ENCODE results near the gene PLEKHO1.
"Not testable (repeated sequence)": the region's sequence is repeated elsewhere in the genome, so short reads cannot be mapped to it uniquely, and the experiment has no call there.

The PLEKHO1 gene, protein sequence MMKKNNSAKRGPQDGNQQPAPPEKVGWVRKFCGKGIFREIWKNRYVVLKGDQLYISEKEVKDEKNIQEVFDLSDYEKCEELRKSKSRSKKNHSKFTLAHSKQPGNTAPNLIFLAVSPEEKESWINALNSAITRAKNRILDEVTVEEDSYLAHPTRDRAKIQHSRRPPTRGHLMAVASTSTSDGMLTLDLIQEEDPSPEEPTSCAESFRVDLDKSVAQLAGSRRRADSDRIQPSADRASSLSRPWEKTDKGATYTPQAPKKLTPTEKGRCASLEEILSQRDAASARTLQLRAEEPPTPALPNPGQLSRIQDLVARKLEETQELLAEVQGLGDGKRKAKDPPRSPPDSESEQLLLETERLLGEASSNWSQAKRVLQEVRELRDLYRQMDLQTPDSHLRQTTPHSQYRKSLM

DNA sequence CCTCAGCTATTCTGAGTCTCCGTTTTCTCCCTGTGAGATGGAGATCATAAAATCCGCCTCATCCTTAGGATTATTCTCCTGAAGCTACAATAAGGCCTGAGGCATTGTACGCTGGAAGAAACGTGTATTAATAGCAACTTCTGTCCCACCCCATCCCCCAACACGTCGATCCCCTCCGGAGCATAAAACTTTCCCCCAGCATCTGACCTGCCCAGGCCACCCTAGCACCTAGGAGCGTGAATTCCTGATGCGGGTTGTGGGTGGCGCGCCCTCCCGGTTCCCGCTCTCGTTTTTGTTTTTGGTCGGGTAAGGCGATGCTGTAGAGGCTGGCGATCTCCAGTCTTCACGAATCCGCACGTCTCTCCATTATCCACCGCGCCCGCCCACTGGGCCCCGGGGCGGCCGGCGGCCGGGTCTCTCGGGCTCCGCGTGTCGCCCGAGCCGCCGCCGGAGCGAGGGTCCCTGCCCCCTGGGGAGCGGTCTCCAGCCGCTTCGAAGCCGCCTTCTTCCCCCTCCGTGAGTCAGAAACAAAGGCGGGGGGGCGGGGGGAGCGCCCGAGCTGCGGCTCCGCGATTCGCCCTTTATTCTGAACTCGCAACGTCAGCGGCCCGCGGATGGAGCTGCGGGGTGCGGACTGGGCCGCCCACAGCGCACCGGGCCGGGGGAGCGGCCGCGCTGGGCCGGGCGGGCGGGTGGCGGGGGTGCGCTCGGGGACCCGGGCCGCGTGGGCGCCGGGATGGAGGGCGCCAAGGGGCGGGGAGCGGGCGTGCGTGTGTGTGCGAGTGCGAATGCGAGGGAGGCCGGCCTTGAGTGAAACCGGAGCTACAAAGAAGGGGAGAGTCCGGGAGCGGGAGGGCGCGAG, at the start of gene PLEKHO1:
Gene PLEKHO1, plus strand, starts transcription at position 646 of the 862 bp plus-strand sequence. CDS start 342 bp downstream, outside the sequence.
- DNase-seq (ENCODE audit: low spot score): peak; percentile 93

DNA sequence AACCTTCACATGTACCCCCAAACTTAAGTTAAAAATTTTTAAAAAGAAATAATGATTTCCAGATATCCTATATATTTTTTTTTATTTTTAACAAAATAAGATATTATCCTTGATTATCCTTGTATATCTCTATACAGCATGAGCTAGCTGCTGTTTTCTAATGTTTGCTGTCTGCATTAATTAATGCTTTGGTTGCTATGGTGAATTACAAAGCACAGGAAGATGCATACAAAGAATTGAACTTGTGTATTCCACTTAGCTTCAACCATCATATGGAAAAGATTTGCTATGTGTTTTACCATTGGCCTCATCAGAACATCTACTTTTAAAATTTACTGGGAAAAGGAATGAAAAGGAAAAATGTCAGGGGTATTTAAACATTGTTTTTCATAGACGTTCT, 46.7 kb upstream of the PLEKHO1 start:
- DNase-seq (ENCODE audit: low spot score): no peak

DNA sequence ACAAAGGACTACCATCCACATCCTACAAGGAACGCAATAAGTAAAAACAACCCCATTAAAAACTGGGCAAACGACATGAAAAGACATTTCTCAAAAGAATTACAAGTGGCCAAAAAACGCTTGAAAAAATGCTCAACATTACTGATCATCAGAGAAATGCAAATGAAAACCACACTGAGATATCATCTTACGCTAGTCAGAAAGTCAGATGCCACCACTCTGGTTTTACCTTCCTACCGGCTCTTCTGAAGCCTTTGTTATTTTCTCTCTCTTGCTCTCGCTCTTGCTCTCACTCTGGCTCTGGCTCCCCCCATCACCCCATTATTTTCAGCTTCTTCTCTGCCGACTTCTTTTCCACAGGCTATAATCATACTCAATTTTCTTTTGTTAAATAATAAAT, 43.4 kb upstream of the PLEKHO1 start:
- DNase-seq (ENCODE audit: low spot score): no peak

DNA sequence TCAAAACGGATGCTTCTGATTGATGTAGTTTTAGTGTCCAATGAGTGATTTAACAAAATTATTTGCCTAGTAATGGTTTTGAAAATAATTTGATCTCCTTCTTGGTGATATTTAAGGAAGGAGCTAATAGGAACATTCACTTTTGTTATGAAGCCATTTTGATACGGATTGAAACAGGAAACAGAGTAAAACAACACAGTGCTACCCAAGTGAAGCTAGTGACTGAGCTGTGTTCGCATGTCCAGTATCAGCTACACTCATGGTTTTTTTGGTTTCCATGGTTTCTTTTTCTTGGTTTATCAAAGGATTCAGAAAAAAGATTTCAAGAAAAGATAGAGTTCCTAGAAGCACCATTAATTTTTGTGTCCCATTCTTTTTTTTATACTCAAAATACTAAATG, 40.1 kb upstream of the PLEKHO1 start:
- DNase-seq (ENCODE audit: low spot score): no peak

DNA sequence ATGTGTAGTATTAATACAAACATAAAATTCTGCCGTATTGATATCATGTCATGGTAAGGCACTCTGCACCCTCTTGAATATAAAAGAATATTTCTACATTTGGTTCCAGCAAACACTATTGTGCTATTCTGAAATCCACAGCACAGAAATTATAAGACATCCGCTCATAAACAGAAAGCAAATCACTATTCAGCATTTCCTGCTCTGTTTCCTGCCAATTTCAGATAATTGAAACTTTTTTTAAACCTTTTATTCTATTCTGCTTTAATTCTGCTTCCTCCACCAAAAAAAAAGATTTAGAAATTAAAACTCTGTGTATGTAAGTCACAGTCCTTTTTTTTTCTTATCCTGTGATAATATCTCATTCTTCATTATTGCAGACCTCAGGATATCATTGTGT, 39.6 kb upstream of the PLEKHO1 start:
- DNase-seq (ENCODE audit: low spot score): no peak

DNA sequence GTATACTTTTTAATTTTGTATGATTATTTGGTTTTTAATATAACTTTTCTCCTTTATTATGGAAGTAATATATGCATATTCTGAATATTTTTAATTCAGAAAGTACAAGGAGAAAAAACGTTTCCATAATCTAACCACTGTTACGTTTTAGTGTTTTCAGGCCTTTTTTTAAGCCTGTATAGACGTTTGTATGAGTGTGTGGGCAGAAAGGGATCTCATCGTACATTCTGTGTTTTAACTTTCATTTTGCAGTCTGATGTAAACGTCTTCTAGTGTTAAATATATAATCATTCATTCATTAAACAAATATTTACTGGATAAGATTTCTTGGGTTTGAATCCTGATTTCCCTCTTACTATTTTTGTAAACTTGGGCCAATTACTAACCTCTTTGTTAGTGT, 38.0 kb upstream of the PLEKHO1 start:
- DNase-seq (ENCODE audit: low spot score): no peak

DNA sequence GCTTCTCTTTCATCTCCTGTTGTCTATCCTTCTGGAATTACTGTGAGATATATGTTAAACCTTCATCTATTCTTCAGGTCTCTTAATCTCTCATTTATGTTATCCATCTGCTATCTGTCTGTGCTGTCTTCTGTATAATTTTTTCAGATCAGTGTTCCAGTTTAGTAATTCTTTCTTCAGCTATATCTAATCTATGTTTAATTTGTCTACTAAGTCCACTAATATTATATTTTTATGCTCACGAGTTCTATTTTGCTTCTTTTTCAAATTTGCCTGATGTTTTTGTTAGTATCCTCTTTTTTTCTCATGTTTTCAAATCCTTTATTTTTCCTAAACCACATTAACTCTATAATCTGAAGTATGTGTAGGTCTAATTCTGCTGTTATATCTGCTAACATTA, 34.6 kb upstream of the PLEKHO1 start:
- no peak for DNase-seq (ENCODE audit: low spot score)

DNA sequence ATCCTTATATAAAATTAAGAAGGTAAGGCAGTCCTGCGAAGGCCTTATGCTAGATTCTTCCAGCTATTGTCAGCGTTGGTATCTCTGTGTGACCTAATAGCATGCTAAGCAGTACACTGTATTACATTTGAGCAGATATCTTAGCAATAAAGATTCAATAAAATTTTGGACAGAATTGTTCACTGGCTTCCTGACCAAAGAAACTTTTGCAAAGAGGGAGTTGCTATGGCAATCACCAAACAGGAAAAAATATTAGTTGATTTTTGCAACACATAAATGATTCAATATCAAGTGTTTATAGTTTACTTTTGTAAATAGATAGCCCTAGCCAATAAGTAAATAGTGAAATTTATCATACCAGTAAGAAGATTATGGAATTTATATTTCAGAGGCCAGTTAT, 31.0 kb upstream of the PLEKHO1 start:
- no peak for DNase-seq (ENCODE audit: low spot score)

DNA sequence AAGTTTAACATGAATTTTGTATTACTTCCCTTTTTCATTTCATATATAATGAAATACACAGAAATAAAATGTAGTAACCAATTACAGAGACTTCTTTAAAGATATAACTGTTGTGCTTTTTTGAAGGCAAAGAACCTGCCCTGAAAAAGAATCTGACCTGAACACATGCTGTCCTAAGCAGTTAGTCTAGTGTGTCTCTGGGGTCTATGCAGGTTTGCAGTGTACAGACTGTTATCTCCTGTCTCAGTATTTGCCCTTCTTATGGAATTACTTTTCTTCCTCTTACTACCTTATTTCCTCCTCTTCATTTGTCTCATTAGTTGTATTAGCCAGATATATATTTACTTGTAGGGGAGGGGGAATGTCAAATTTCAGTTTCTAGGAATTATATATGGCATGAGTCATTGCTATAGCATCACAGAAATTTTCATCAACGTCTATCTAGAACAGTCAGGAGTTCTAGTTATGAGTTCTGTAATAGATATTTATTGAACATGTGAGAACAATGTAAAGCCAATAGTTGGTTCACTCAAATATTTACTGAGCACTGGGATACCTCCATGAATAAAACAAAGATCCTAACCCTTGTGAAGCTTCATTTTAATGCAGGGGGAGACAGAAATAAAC, 28.4 kb upstream of the PLEKHO1 start:
- DNase-seq (ENCODE audit: low spot score): no peak

DNA sequence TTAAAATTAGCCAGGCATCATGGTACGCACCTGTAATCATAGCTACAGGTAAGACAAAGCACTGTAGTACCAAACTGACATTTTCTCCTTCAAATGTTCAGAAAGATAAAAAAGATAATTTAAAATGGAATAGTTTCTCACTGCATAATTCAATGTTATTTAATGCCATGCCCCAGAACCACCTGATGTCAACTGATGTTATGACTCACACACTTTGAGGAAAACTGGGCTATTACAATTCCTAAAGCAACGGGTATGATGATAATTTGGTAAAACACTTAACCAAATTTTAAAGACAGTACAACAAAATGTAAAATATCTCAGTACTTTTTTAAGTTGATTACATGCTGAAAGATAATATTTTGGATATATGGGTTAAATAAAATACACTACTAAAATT, 22.9 kb upstream of the PLEKHO1 start:
- no peak for DNase-seq (ENCODE audit: low spot score)

DNA sequence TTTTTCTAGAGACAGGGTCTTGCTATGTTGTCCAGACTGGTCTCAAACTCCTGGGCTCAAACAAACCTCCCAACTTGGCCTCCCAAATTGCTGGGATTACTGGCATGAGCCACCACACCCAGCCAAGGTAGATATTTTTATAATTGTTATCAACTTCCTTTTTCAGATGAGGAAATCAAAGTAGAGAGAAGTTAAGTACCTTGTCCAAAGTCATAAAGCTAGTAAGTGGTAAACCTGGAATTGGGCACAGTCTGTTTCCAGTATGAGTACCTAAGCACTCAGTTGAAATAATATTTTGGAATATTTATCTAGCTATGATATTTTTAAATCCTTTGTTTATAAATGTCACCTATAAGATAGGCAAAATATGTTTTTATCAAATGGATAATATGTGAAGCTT, 22.3 kb upstream of the PLEKHO1 start:
- DNase-seq (ENCODE audit: low spot score): no peak

DNA sequence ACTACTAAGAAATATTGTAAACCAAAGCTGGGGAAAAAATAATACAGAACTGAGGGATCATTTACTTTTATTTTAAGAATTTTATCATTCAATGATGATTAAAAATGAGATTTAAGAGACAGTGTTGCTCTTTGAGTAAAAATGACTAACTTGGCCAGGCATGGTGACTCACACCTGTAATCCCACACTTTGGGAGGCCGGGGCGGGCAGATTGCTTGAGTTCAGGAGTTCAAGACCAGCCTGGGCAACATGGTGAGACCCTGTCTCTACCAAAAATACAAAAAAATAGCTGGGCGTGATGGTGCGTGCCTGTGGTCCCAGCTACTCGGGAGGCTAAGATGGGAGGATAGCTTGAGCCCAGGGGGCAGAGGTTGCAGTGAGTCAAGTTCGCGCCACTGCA, 21.8 kb upstream of the PLEKHO1 start:
- DNase-seq (ENCODE audit: low spot score): no peak

DNA sequence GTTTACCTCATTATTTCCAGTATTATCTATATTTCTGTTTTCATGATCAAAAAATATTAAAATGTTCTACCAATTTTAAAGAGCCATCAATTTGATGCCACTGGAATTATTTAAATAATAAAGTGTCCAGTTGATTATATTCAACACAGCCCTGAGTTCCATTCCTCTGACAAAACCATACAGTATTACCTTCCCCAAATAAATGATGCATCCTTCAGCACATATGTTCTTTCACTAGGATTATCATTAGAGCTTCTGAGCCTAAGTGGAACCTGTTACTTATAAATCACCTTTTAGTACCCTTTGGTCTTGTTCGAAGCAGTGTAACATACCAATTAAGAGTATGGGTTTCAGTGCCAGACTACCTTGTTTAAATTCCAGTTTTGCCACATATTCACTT, 17.3 kb upstream of the PLEKHO1 start:
- no peak for DNase-seq (ENCODE audit: low spot score)

DNA sequence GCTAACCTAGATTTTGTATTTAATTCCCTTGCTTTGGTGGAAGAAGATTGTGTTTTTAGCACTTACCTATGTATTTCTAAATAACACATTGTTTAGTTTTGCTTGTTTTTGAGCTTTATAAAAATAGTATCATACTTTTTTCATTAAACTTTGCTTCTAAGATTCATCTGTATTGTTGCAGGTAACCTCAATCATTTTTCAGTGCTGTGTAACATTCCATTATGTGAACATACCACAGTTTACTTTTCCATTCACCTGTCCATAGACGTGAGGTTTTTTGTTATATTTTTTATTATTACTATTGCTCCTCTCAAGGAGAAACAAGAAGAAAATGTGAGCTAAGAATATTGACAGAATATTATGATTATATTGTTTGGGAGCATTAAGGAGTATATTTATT, 15.2 kb upstream of the PLEKHO1 start:
- no peak for DNase-seq (ENCODE audit: low spot score)

DNA sequence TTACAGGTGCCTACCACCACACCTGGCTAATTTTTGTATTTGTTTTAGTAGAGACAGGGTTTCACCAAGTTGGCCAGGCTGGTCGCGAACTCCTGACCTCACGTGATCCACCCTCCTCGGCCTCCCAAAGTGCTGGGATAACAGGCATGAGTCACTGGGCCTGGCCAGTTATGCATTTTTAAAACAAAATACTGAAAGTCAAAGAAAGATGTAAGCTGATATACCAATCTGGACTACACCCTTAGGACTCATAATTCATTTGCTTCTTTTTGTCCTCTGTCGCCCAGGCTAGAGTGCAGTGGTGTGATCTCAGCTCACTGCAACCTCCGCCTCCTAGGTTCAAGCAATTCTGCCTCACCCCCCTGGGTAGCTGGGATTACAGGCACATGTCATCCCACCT, 14.3 kb upstream of the PLEKHO1 start:
- not testable (repeated sequence) for DNase-seq (ENCODE audit: low spot score)

DNA sequence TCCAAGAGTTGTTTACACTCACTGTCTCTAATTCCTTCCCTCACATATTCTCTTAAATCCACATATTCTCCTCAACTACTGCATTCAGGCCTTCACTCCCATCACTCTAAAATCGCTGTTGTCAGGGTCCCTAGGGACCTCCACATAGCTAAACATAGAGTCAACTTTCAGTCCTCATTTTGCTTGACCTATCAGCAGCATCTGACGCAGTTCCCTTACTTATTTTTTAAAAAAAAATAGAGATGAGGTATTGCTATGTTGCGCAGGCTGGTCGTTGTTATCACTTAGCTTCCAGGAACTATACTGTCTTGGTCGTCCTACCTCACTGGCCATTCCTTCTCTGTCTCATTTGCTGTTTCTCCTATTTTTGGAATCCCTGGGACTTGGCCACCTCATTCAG, 11.7 kb upstream of the PLEKHO1 start:
- DNase-seq (ENCODE audit: low spot score): no peak

DNA sequence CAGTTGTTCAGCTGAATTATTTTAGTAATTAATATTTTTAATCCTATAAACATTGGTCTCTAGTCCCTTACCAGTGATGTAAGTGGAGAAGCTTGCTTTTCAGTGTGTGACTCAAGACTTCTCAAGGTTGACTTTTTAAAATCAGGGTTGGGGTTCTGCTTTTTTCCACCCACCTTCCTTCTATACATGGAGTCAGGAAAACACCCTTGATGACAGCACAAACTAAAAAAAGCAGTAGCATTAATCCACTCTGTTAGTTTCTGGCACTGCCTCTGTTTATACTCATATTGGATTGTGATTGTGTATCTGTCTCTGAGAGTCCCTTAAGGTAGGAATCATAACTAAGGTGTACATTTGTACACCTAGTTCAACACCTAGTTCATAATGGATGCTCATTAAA, 8.3 kb upstream of the PLEKHO1 start:
- DNase-seq (ENCODE audit: low spot score): no peak

DNA sequence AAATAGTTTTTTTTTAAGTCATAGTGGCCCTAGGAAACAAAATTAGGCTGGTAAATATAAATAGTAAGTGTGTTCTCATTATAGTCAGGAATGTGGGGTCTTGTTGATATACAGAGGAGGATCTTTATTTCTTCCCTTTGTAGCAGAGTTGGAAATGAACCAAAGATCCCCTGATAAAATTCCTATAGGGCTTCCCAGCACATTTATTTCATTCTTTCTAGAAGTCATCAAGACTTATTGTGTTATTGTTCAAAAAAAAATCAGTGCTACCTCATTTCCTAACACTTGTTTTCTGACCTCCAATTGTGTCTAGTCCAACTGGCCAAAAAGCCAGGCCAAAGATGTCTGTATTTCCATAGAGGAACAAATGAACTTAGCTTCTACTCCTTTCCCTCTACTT, 7.6 kb upstream of the PLEKHO1 start:
- DNase-seq (ENCODE audit: low spot score): no peak

DNA sequence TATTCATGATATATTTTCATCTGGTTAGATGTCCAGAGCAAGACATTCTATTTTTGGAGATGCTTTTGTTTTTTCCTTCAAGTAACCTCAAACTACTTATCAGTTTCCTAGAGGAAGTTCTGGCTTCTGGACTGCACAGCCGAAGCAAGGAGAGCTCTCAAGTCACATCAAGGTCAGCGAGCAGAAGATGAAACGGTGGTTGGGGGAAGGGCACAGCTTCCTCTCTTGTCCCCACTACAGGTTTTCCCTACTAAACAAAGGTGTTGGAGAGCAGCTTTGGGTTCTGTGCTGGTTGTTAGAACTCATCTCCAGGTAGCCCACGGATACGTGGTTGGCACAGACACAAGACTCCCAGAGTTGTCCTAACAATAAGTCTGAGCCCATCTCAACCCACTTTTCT, 5.1 kb upstream of the PLEKHO1 start:
- no peak for DNase-seq (ENCODE audit: low spot score)

DNA sequence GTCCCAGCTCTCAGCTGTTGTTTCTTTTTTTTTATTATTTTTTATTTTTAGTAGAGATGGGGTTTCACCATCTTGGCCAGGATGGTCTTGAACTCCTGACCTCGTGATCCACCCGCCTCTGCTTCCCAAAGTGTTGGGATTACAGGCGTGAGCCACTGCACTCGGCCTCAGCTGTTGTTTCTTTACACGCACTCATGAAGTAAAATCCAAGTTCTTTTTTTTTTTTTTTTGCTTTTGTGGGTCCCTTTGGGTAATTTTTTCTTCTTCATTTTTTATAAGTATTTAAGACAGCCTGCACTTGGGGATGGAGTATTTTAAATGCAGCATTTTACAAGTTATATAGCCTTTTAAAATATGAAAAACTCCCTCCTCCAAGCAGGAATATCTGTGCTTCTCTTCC, 3.7 kb upstream of the PLEKHO1 start:
- DNase-seq (ENCODE audit: low spot score): not testable (repeated sequence)

DNA sequence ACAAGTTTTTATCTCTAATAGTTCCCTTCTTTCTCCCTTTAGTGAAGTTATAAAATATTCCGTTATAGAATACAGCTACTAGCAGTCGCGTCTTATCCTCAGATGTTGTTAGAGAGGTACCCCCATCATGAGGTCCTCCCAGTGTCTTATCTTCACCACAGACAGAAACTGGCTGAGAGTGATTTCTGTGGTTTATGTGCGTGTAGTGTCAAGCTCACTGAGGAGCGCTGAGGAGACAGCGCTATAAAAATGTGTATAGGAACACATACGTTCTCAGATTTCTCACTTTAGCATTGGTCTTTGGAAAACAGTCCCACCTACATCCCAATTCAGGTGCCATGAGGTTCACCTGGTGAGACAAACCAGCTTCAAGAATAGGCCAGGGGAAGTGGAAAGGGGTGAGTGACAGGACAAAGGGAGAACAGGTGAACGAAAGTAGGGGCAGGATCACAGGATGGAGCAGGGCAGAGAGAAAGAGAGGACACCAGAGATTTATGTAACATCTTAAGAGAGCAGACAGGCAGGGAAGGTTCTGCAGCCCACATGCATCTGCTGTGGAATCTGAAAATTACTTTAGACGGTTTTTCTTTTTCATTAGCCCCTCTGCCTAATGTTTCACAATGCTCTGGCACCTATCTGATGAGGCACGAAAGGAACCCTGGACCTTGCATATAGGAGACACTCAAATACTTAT, 2.7 kb upstream of the PLEKHO1 start:
- no peak for DNase-seq (ENCODE audit: low spot score)

DNA sequence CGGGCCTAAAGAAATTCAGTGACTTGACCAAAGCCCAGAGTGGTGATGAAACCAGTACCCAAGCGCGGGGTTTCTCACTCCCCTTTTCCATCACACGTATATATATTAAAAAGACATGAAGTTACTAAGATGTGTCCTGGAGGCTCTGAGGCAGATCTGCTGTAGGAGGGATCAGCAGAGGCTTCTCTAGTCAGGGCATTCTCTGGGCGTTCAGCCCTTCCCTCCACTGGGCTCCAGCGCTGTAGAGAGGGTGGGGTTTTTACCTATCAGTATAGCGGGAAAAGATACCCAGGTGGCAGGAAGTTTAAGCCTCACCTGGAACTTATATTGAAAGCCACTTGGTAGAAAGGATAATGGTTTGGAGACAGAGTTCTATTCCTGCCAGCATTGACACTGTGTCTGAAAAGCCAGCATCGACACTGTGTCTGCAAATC, 862 bp upstream of the PLEKHO1 start:
- peak; percentile 57 for DNase-seq (ENCODE audit: low spot score)

Data from D341Med (cell line).